ENCODE data around the gene CTPS2. TPM values are rescaled to one million over a fixed set of nuclear protein-coding genes. Genes with fewer than 3 reads are reported as not detected.

CTPS2 gene
- total and polyA plus RNA-seq, 2 donors (not counting 3 experiments of a cell fraction or from before 2014, with no cell fraction given): 7.4 to 15.7 TPM

GRCh38 chrX:16610121-16610621 lies 102.3 kb downstream of the CTPS2 start:
- Histone ChIP-seq H3K27me3 (ENCODE audit: control insufficient read depth in 2 of 2, insufficient read depth in 2 of 2, low read length in 2 of 2) (no peaks in the 10 kb centered on the region), H3K27ac (ENCODE audit: insufficient read depth, low read depth, low read length) (peak overlapping the region; percentile 46), H3K4me1 (ENCODE audit: control insufficient read depth, extremely low read depth, insufficient read depth, low read length) (peaks cover 7% of the 10 kb centered on the region), H3K36me3 (ENCODE audit: control insufficient read depth in 2 of 2, extremely low read depth in 1 of 2, insufficient read depth in 2 of 2, low read length in 2 of 2) (no peaks in the 10 kb centered on the region), H3K4me3 (replicated peaks in 1 of 3; ENCODE audit: insufficient read depth in 1 of 3, low read depth in 1 of 3, low read length in 3 of 3) (no peak overlapping the region), H3K9ac (replicated peaks; ENCODE audit: extremely low read depth, insufficient read depth, low read length) (no peak overlapping the region), H4K20me1 (replicated peaks; ENCODE audit: control insufficient read depth, extremely low read depth, insufficient read depth, low read length) (no peaks in the 10 kb centered on the region), H3K9me1 (replicated peaks; ENCODE audit: control insufficient read depth, extremely low read depth, insufficient read depth, low read length) (no peaks in the 10 kb centered on the region), H2AFZ (ENCODE audit: low read depth, low read length) (no peak overlapping the region), H3K9me3 (replicated peaks; ENCODE audit: control insufficient read depth, insufficient read depth, low read length) (no peaks in the 10 kb centered on the region), H3K4me2 (ENCODE audit: insufficient read depth, low read length) (peak overlapping the region; percentile 24), H3K79me2 (ENCODE audit: control insufficient read depth, insufficient read depth, low read length) (no peaks in the 10 kb centered on the region)
- FAIRE-seq: peak; percentile 93
- POLR2A ChIA-PET: no interaction called here
- CTCF ChIA-PET: interaction anchor here (0.7 kb wide), 1 partner anchor 54 kb away, joined by 3 read pairs; no protein-coding TSS in a partner anchor
- DNase-seq (ENCODE audit: low read depth, low spot score): peak; percentile 64
- TF ChIP-seq CTCF (IDR thresholded peaks at IDR 0.05; ENCODE audit: extremely low read depth in 1 of 2, insufficient read depth in 1 of 2, low read depth in 1 of 2, low read length in 2 of 2): no peak
- peak; percentile 72 for TF ChIP-seq FOS (IDR thresholded peaks at IDR 0.05; ENCODE audit: borderline replicate concordance, insufficient read depth, low read length)
- TF ChIP-seq JUN (IDR thresholded peaks at IDR 0.05; ENCODE audit: borderline replicate concordance, insufficient read depth, insufficient read length, low read depth): peak; percentile 44
- peak; percentile 55 for TF ChIP-seq GATA2 (IDR thresholded peaks at IDR 0.05; ENCODE audit: insufficient read depth, insufficient read length, low read depth, low read length)
- intact Hi-C loops (cut with micrococcal nuclease) (no loop called here), dilution Hi-C loops (cut with MboI; ENCODE audit: extremely low pct_ligation_motif_present, low sequenced_read_pairs) (no loop called here)
- no TSS peak for BruUV-seq (replicated peaks)

GRCh38 chrX:16606142-16606720 lies 106.2 kb downstream of the CTPS2 start:
- H3K9ac ChIP-seq (replicated peaks; ENCODE audit: extremely low read depth, insufficient read depth, low read length): no peak overlapping the region
- H2AFZ ChIP-seq (ENCODE audit: low read depth, low read length): no peak overlapping the region
- DNase-seq (ENCODE audit: low read depth, low spot score): no peak
- H3K4me3 ChIP-seq (replicated peaks in 1 of 3; ENCODE audit: insufficient read depth in 1 of 3, low read depth in 1 of 3, low read length in 3 of 3): no peak overlapping the region
- BruUV-seq (replicated peaks): no TSS peak
- dilution Hi-C loops (cut with MboI; ENCODE audit: extremely low pct_ligation_motif_present, low sequenced_read_pairs) (no loop called here), intact Hi-C loops (cut with micrococcal nuclease) (no loop called here)
- ChIA-PET POLR2A (no interaction called here), CTCF (interaction anchor here (1.2 kb wide), 1 partner anchor 17 kb away, joined by 3 read pairs; no protein-coding TSS in a partner anchor)
- H3K79me2 ChIP-seq (ENCODE audit: control insufficient read depth, insufficient read depth, low read length): no peaks in the 10 kb centered on the region
- H3K9me3 ChIP-seq (replicated peaks; ENCODE audit: control insufficient read depth, insufficient read depth, low read length): no peaks in the 10 kb centered on the region
- no peaks in the 10 kb centered on the region for H3K9me1 ChIP-seq (replicated peaks; ENCODE audit: control insufficient read depth, extremely low read depth, insufficient read depth, low read length)
- no peaks in the 10 kb centered on the region for H4K20me1 ChIP-seq (replicated peaks; ENCODE audit: control insufficient read depth, extremely low read depth, insufficient read depth, low read length)
- no peaks in the 10 kb centered on the region for H3K27me3 ChIP-seq (ENCODE audit: control insufficient read depth in 2 of 2, insufficient read depth in 2 of 2, low read length in 2 of 2)
- no peak overlapping the region for H3K27ac ChIP-seq (ENCODE audit: insufficient read depth, low read depth, low read length)
- H3K4me1 ChIP-seq (ENCODE audit: control insufficient read depth, extremely low read depth, insufficient read depth, low read length): peaks cover 24% of the 10 kb centered on the region
- no peak overlapping the region for H3K4me2 ChIP-seq (ENCODE audit: insufficient read depth, low read length)
- FAIRE-seq: no peak
- no peak for TF ChIP-seq FOS (IDR thresholded peaks at IDR 0.05; ENCODE audit: borderline replicate concordance, insufficient read depth, low read length)
- TF ChIP-seq POLR2AphosphoS5 (IDR thresholded peaks at IDR 0.05; ENCODE audit: insufficient read depth, low read depth, low read length): no peak
- TF ChIP-seq GATA2 (IDR thresholded peaks at IDR 0.05; ENCODE audit: insufficient read depth, insufficient read length, low read depth, low read length): no peak
- TF ChIP-seq JUN (IDR thresholded peaks at IDR 0.05; ENCODE audit: borderline replicate concordance, insufficient read depth, insufficient read length, low read depth): no peak
- no peak for TF ChIP-seq MAX (IDR thresholded peaks at IDR 0.05; ENCODE audit: insufficient read depth, insufficient read length)
- TF ChIP-seq EZH2 (IDR thresholded peaks at IDR 0.05; ENCODE audit: borderline replicate concordance, low read depth, low read length, severe bottlenecking): no peak
- no peaks in the 10 kb centered on the region for H3K36me3 ChIP-seq (ENCODE audit: control insufficient read depth in 2 of 2, extremely low read depth in 1 of 2, insufficient read depth in 2 of 2, low read length in 2 of 2)

Data from endothelial cell of umbilical vein (primary cell).